ENCODE data around the gene RNPEPL1.

Gene RNPEPL1

GRCh38 chr2:240597054-240597418 lies 28.8 kb downstream of the RNPEPL1 start:
- H3K4me3 ChIP-seq (replicated peaks; ENCODE audit: low read depth, low read length) = no peak overlapping the region
- DNase-seq (ENCODE audit: extremely low read depth, low read depth) = no peak
- no peak for TF ChIP-seq CTCF (IDR thresholded peaks at IDR 0.05; ENCODE audit: low read depth, low read length, missing control alignments)

GRCh38 chr2:240597419-240598181 lies 29.3 kb downstream of the RNPEPL1 start:
- no peak for DNase-seq (ENCODE audit: extremely low read depth, low read depth)
- H3K4me3 ChIP-seq (replicated peaks; ENCODE audit: low read depth, low read length) = no peak overlapping the region
- no peak for TF ChIP-seq CTCF (IDR thresholded peaks at IDR 0.05; ENCODE audit: low read depth, low read length, missing control alignments)

DNA sequence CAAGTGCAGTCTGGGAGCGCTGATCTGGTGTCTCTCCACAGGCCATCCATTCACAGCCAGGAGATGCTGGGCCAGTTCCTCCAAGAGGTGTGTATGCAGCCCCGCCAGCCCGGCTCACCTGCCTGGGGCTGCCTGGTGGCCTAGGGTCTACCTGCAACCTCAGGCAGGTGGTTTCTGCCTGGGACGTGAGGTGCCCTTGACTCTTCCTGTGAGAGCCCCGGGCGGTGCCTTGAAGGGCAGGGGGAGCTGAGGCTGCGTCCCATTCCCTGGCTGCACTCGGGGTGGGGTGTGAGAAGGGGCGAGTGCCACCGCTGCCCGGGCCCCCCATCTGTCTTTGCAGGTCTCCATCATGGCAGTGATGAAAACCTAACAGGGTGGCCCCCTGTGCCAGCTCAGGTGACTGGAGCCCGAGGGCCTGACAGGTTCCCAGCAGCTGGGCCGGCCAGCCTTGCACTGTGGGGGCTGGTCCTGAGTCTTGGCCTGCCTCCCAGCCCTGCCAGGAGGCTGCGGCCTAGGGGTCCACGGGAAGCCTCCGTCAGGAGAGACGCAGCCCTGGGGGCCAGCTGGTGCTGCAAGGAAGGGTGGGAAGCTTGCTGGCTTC lies 30.1 kb downstream of the RNPEPL1 start:
- H3K4me3 ChIP-seq (replicated peaks; ENCODE audit: low read depth, low read length) = no peak overlapping the region
- TF ChIP-seq CTCF (IDR thresholded peaks at IDR 0.05; ENCODE audit: low read depth, low read length, missing control alignments) = no peak
- DNase-seq (ENCODE audit: extremely low read depth, low read depth) = no peak

GRCh38 chr2:240599141-240599583 lies 30.9 kb downstream of the RNPEPL1 start:
- no peak for DNase-seq (ENCODE audit: extremely low read depth, low read depth)
- TF ChIP-seq CTCF (IDR thresholded peaks at IDR 0.05; ENCODE audit: low read depth, low read length, missing control alignments) = no peak
- H3K4me3 ChIP-seq (replicated peaks; ENCODE audit: low read depth, low read length) = no peak overlapping the region

GRCh38 chr2:240600451-240600961 lies 32.2 kb downstream of the RNPEPL1 start:
- DNase-seq (ENCODE audit: extremely low read depth, low read depth) = no peak
- no peak for TF ChIP-seq CTCF (IDR thresholded peaks at IDR 0.05; ENCODE audit: low read depth, low read length, missing control alignments)
- no peak overlapping the region for H3K4me3 ChIP-seq (replicated peaks; ENCODE audit: low read depth, low read length)

DNA sequence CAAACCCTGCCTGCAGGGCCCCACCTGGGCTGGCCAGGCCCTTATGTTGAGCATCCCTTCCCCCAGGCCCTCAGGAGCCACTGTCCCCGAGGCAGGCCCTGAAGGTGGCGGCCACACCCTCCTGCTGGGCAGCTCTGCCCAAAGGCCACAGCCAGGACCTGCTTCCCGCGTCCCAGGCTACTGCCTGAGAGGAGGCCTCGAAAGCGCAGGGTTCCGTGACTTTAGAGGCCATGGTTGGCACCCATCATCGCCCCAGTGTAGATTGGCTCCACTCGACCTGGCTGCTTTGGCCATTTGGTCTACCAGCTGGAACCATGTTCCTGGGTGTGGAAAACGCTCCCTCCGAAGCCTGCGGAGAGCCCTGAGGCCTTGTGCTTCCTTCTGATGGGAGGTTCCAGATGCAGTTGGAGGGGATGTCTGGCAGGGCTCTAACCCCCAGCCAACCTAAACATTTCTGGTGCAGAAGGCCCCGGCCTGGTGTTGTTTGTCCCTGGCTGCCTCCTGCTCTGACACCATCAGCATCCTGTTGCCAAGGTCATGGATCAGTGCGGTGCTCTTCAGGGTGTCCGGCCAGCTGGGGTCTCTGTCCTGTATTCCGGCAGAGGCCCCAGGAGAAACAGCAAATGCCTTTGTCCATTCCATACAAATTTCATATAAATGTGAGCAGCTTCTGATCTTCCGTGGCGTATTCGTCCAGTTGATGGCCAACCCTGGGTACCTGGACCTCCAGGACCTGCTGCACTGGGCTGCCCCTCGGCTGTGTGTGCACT lies 33.0 kb downstream of the RNPEPL1 start:
- no peak for TF ChIP-seq CTCF (IDR thresholded peaks at IDR 0.05; ENCODE audit: low read depth, low read length, missing control alignments)
- no peak overlapping the region for H3K4me3 ChIP-seq (replicated peaks; ENCODE audit: low read depth, low read length)
- no peak for DNase-seq (ENCODE audit: extremely low read depth, low read depth)

Data from HFF-Myc (cell line).